NCI-H748 (cell line): ENCODE data around the gene HAGHL.
"Not testable (repeated sequence)": the region's sequence is repeated elsewhere in the genome, so short reads cannot be mapped to it uniquely, and the experiment has no call there.

Source experiments
- DNase-seq: peaks from one replicate; lab custom pipeline; 2025; ENCODE audit not compliant: unreplicated experiment; lab: John Stamatoyannopoulos, UW

The HAGHL gene

GRCh38 chr16:767743-768235 lies 40.9 kb downstream of the HAGHL start:
- DNase-seq = no peak

- DNase-seq = no peak
Observed at GRCh38 chr16:768428-768827, 41.5 kb downstream of the HAGHL start.

DNA sequence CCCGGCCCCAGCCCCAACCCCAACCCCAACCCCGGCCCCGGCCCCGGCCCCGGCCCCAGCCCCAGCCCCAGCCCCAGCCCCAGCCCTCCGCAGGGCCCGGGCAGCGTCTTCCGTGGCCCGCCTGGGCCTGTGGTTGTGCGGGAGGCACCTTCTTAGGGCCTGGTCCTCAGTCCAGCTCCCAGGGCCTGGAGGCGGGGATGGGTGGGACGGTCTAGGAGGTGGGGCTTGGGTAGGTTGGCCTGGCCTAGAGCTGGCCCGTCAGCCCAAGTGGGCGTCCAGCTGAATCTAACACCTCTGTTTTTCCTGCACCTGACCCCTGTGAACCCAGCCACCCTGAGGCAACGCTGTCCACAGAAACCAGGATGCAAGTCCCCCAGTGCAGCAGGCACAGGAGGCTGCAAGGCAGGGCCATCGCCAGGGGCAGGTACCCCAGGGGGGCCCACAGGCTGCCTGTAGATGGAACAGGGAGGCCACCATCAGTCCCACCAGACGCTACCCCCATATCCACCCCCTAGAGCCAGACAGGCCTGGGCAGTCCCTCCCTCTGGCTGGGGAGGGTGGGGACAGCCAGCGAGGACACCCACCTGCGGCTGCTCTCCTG lies 42.4 kb downstream of the HAGHL start:
- DNase-seq = no peak

DNA sequence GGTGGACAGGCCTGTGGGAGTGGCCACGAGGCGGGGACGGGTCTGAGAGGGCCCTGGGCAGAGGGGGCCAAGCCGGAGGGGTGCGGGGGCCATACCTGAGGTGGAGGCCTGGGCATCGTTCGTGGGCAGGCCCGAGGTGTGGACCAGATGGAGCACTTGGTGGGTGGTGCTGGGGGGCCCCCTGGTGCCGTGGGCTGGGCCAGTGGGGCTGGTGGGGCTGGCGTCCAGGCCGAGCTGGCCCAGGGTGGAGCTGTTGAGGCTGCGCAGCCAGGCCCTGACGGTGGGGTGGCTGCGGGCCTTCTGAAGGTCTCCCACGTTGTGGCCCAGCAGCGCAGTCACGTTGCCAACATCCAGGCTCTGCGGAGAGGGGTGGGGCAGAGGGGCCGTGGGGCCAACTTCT lies 43.0 kb downstream of the HAGHL start:
- DNase-seq = no peak

DNA sequence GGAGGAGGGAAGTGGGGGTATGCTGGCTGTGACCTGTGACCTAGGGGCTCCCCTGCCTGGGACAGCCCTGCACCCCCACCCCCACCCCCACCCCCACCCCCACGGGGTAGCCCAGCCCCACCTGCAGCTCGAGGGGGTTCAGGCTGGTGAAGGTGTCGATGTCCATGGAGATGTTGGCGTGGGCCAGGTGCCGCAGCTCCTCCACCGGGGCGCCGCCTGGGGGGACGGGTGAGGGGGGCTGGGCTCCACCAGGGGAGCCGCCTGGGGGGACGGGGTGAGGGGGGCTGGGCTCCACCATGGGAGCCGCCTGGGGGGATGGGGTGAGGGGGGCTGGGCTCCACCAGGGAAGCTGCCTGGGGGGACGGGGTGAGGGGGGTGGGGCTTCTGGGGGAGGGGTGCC lies 43.5 kb downstream of the HAGHL start:
- no peak for DNase-seq

DNA sequence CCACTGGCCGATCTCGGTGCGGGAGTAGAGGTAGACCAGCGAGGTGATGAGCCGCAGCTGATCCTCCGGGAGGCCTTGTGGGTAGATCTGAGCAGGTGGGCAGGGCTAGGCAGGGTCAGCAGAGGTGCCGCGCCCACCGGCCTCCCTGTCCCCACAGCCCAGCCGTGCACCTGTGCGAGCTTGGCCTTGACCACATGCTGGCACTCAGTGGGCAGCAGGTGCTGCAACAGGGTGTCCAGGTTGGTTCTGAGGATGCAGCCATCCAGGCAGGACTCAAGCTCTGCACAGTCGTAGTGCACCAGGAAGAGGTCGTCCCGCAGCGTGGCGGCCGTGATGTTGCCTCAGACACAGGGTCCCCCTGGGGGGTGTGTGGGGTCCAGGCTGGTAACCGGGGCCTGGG lies 46.1 kb downstream of the HAGHL start:
- no peak for DNase-seq

DNA sequence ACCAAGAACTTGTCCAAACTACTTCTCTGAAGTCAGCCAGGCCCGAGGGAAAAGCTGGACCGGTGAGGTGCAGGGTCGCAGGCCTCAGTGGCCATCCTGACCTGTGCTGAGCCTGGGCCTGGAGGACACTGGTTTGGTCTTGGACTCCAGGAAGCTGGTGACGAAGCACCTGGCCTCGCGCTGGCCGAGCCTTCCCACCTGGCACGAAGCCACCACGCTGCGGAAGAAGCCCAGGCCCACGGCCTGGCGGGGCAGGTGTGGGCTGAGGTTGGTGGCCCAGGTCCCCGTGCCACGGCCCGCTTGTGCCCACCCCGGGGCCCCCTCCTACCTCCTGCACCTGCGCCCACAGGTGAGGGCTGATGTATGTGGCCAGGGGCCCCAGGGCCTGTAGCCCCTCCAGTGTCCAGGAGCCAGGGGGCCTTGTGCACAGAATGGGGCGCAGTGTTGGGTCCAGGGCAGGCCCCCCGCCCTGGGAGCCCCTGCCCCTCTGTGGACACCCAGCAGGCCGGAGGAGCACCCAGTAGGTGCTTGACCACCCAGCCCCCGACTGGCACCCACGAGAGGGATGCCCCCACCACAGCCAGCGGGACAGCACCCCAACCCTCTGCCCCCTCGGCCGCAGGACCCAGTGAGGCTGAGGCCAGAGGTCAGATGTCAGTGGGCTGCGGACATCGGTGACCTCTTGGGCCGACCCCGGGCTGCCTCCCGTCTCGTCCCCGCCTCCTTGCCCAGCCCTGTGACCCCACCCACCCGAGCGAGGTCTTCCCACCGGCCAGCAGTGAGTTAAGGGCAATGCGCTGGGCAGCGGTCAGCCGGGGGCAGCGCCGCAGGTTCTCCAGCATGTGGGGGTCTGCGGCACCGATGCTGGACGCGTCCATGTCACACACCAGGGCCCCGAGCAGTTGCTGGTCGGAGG lies 47.4 kb downstream of the HAGHL start:
- no peak for DNase-seq

- DNase-seq = no peak
Observed at GRCh38 chr16:775236-775796, 48.4 kb downstream of the HAGHL start.

DNA sequence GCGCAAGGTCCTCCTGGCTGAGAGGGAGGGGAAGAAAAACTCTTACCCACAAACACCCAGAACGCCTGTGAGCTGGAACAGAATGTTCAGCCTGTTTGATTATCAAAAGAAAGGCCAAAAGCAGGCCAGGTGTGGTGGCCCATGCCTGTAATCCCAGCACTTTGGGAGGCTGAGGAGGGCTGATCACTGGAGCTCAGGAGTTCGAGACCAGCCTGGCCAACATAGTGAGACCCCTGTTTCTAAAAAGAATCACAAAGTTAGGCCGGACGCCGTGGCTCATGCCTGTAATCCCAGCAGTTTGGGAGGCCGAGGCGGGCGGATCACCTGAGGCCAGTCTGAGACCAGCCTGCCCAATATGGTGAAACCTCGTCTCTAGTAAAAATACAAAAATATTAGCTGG lies 49.4 kb downstream of the HAGHL start:
- not testable (repeated sequence) for DNase-seq

- DNase-seq = no peak
Observed at GRCh38 chr16:776824-777223, 49.9 kb downstream of the HAGHL start.

- DNase-seq = no peak
Observed at GRCh38 chr16:777826-778225, 50.9 kb downstream of the HAGHL start.

DNA sequence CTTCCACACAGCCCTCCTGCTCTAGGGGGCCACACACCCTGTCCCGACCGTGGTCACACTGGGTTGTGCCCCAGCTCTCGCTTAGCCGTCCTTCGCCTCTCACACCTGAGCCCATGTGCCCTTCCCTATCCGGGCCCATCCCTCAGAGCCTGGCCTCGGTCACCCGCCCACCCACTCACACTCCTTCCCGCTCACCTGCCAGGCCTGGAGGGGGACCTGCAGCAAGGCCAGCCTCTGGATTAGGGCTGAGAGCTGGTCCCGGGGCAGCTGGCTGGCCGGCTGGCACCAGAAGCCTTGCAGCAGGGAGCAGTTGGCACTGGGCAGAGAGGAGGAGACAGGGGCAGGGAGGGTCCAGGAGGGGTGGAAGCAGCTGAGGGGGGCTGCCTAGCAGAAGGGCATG lies 51.5 kb downstream of the HAGHL start:
- DNase-seq = no peak

DNA sequence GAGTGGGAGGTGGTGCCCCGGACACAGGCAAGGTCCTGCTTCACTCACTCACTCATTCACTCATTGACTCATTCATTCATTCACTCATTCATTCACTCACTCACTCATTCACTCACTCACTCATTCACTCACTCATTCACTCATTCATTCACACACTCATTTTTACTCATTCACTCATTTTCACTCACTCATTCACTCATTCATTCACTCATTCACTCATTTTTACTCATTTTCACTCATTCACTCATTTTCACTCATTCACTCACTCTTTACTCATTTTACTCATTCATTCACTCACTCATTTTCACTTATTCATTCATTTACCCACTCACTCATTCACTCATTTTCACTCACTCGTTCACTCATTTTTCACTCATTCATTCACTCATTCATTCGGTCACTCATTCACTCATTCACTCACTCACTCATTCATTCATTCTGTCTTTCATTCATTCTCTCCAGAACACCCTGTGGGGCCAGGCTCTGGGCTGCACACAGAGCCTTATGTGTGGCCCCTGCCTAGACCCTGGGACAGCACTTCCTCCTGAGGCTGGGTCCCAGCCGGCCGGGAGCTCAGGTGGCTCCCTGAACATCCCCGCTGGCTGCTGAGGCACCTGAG lies 52.1 kb downstream of the HAGHL start:
- no peak for DNase-seq
